Measurements from ENCODE around the gene HTT-AS.

HTT-AS gene

DNA sequence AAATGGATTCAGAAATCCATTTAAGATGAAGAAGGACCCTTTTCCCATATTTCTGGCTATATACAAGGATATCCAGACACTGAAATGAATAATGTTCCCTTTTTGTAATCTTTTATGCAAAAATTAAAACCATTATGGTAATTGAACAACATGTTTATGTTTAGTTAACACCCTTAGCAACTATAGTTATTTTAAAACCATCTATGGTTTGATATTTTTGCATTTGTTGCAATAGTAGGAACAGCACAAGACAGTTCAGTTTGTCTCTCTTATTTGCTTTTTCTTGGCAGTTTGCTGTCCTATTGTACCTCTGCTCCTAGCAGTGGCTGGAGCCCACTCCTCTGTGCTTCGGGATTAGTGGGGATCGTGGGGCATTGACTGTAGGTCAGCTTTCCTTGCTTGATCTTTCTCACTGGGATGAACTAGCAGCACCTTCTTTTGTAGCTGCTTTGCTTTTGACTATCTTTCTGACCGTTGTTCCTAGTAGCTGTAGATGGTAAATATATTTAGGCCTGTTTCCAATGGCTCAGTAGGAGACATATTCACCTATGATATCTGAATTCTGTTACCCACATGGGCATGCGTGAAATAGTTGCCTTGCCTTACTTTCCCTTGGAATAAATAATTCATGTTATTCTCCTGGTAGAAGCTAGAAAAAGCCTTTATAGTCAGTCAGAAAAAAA lies 12.9 kb upstream of the HTT-AS start:
- no peak overlapping the region for H3K27ac ChIP-seq
- no peak for DNase-seq
- H3K4me3 ChIP-seq: no peak overlapping the region
- peaks cover 0 to 6% (median 0%) of the 10 kb centered on the region in 4 donors for H3K4me1 ChIP-seq
- peaks cover 14 to 26% (median 16%) of the 10 kb centered on the region in 3 donors for H3K36me3 ChIP-seq
- no peaks in the 10 kb centered on the region for H3K9me3 ChIP-seq
- no peak for TF ChIP-seq CTCF (IDR thresholded peaks at IDR 0.05)
- no peaks in the 10 kb centered on the region for H3K27me3 ChIP-seq
- intact Hi-C loops (cut with DNase I; ENCODE audit: low total_unique reads): no loop called here

DNA sequence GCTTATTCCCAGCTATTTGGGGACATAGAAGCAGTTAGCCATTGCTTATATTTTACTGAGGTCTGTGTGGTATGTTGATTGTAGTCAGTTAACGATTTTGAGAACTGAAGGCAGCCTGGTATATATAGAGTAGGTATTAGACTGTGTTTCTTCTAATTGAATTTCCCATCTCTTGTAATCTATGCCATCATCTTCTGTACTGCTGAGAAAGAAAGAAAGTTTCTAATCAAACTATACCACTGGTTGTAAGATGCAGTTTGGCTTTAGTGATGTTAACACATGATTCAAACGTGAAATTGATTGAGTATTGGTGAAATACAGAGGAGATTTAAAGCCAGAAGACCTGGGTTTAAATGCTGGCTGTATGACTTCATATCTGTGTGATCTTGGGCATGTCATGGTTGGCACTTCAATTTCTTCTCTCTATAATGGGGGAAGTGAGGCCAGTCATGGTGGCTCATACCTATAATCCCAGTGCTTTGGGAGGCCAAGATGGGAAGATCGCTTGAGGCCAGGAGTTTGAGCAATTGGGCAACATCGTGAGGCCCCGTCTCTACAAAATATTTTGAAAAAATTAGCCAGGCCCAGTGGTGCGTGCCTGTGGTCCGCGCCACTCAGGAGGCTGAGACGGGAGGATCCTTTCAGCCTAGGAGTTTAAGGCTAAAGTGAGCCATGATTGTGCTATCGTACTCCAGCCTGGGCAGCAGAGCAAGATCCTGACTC lies 11.8 kb upstream of the HTT-AS start:
- intact Hi-C loops (cut with DNase I; ENCODE audit: low total_unique reads): no loop called here
- H3K27ac ChIP-seq: no peak overlapping the region
- no peak for DNase-seq
- H3K4me3 ChIP-seq: no peak overlapping the region
- peaks cover 0 to 6% (median 0%) of the 10 kb centered on the region in 4 donors for H3K4me1 ChIP-seq
- H3K36me3 ChIP-seq: peaks cover 14 to 19% (median 16%) of the 10 kb centered on the region in 3 donors
- no peaks in the 10 kb centered on the region for H3K9me3 ChIP-seq
- TF ChIP-seq CTCF (IDR thresholded peaks at IDR 0.05): no peak
- no peaks in the 10 kb centered on the region for H3K27me3 ChIP-seq

DNA sequence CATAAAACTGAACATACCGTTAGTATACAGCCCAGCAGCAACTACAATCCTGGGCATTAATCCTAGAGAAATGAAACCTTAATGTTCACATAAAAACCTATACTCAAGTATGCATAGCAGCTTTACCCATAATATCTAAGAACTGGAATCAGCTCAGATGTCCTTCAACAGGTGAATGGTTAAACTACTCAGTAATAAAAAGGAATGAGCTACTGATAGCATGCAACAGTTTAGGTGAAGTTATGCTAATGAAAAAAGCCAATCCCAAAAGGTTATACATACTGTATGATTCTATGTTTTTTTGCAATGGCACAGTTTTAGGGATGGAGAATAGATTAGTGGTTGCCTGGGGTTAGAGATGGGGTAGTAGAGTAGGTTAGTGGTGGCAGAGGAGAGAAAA lies 9.4 kb upstream of the HTT-AS start:
- intact Hi-C loops (cut with DNase I; ENCODE audit: low total_unique reads): no loop called here
- DNase-seq: no peak
- Histone ChIP-seq H3K27me3 (no peaks in the 10 kb centered on the region), H3K4me1 (peaks cover 0 to 6% (median 0%) of the 10 kb centered on the region in 4 donors), H3K9me3 (no peaks in the 10 kb centered on the region), H3K27ac (no peak overlapping the region), H3K4me3 (no peak overlapping the region), H3K36me3 (peaks cover 9 to 15% (median 9%) of the 10 kb centered on the region in 3 donors)
- no peak for TF ChIP-seq CTCF (IDR thresholded peaks at IDR 0.05)

DNA sequence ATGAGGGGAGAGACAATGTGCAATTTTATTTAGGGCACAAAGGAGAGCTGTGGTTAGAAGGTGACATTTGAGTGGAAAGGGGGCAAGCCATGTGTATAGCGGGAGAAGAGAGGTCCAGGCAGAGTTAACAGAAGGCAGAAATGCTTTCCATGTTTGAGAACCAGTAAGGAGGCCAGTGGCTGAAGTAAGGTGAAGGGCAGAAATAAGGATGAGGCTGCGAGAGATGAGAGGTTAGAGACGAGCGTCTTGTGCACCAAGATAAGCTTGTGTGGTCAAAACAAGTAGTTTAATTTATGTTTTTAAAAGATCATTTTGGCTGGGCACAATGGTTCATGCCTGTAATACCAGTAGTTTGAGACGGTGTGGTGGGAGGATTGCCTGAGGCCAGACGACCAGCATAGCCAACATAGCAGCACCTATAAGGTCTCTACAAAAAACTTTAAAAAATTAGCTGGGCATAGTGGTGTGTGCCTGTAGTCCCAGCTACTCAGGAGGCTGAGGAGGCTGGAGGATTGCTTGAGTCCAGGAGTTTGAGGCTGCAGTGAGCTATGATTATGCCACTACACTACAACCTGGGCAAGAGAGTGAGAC lies 8.7 kb upstream of the HTT-AS start:
- no peaks in the 10 kb centered on the region for H3K9me3 ChIP-seq
- H3K4me3 ChIP-seq: no peak overlapping the region
- no peak for TF ChIP-seq CTCF (IDR thresholded peaks at IDR 0.05)
- intact Hi-C loops (cut with DNase I; ENCODE audit: low total_unique reads): no loop called here
- DNase-seq: no peak
- peaks cover 0 to 7% (median 0%) of the 10 kb centered on the region in 4 donors for H3K4me1 ChIP-seq
- H3K36me3 ChIP-seq: peaks cover 7 to 9% (median 9%) of the 10 kb centered on the region in 3 donors
- H3K27me3 ChIP-seq: no peaks in the 10 kb centered on the region
- no peak overlapping the region for H3K27ac ChIP-seq

DNA sequence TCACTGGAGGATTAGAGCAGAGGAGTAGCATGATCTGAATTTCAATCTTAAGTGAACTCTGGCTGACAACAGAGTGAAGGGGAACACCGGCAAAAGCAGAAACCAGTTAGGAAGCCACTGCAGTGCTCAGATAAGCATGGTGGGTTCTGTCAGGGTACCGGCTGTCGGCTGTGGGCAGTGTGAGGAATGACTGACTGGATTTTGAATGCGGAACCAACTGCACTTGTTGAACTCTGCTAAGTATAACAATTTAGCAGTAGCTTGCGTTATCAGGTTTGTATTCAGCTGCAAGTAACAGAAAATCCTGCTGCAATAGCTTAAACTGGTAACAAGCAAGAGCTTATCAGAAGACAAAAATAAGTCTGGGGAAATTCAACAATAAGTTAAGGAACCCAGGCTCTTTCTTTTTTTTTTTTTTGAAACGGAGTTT lies 5.4 kb upstream of the HTT-AS start:
- TF ChIP-seq CTCF (IDR thresholded peaks at IDR 0.05): no peak
- Histone ChIP-seq H3K4me1 (peaks cover 0 to 26% (median 12%) of the 10 kb centered on the region in 4 donors), H3K27me3 (no peaks in the 10 kb centered on the region), H3K27ac (no peak overlapping the region), H3K36me3 (no peaks in the 10 kb centered on the region), H3K9me3 (no peaks in the 10 kb centered on the region), H3K4me3 (no peak overlapping the region)
- intact Hi-C loops (cut with DNase I; ENCODE audit: low total_unique reads): no loop called here
- no peak for DNase-seq
